IMR-90 (cell line): Measurements from ENCODE around the gene CASZ1. TPM values are rescaled to one million over a fixed set of nuclear protein-coding genes. Genes with fewer than 3 reads are reported as not detected.
A peak's percentile ranks its signal among the peaks of the same experiment; 100 is the strongest.

Source experiments
- ATAC-seq: fragments of 200-7000 bp; cut with Tn5 transposase; 2 replicates; pipeline ENCODE4 v1.9.1; 2020; ENCODE audit warnings: low read depth, mild to moderate bottlenecking, moderate library complexity
- BruUV-seq: library from RNA; stranded (reverse); fragments of 400-500 nt; replicated peaks from 2 replicates; lab custom pipeline; 2021; lab: Mats Ljungman, UMichigan
- CTCF ChIA-PET: fragments of 300-600 bp; formaldehyde crosslinking; extraction: SDS; loops from one replicate; lab custom pipeline; 2021; ENCODE audit warnings: antibody characterized with exemption; lab: Yijun Ruan, JAX
- POLR2A ChIA-PET: fragments of 300-600 bp; sonication (Branson Sonifier 250); formaldehyde crosslinking; loops from one replicate; lab custom pipeline; 2022; ENCODE audit warnings: antibody characterized with exemption; ENCODE audit not compliant: unreplicated experiment; lab: Charles Lee
- DNase-seq: peaks from one replicate; pipeline ENCODE4 v3.0.0; 2013
- H2AFZ ChIP-seq: replicated peaks from 2 replicates; pipeline ENCODE3; 2013; ENCODE audit warnings: low read length, mild to moderate bottlenecking; ENCODE audit not compliant: poor library complexity
- H2AK5ac ChIP-seq: 2 replicates; pipeline ENCODE4 v1.6.1; 2013; ENCODE audit warnings: low read depth, low read length, inconsistent platforms
- H2AK9ac ChIP-seq: replicated peaks from 2 replicates; pipeline ENCODE3; 2013; ENCODE audit warnings: mild to moderate bottlenecking, low read depth, low read length, moderate library complexity; ENCODE audit not compliant: poor library complexity
- H2BK120ac ChIP-seq: 2 replicates; pipeline ENCODE4 v1.6.1; 2013; ENCODE audit warnings: low read depth, low read length, inconsistent platforms
- H2BK15ac ChIP-seq: 3 replicates; pipeline ENCODE4 v1.6.1; 2013; ENCODE audit warnings: low read depth, low read length, inconsistent platforms
- H2BK20ac ChIP-seq: 2 replicates; pipeline ENCODE4 v1.6.1; 2013; ENCODE audit warnings: low read depth, mild to moderate bottlenecking, inconsistent platforms, low read length, moderate library complexity
- H2BK5ac ChIP-seq: 2 replicates; pipeline ENCODE4 v1.6.1; 2013; ENCODE audit warnings: mild to moderate bottlenecking, low read depth, low read length, inconsistent platforms; ENCODE audit not compliant: poor library complexity, severe bottlenecking
- H3K14ac ChIP-seq: replicated peaks from 2 replicates; pipeline ENCODE4 v1.6.1; 2013; ENCODE audit warnings: low read depth, low read length, inconsistent platforms
- H3K18ac ChIP-seq: 2 replicates; pipeline ENCODE4 v1.6.1; 2013; ENCODE audit warnings: low read depth, low read length, control low read depth
- H3K23ac ChIP-seq: 2 replicates; pipeline ENCODE4 v1.6.1; 2013; ENCODE audit warnings: low read depth, low read length, inconsistent platforms
- H3K27ac ChIP-seq: 2 replicates; pipeline ENCODE4 v1.5.1; 2013; ENCODE audit warnings: mild to moderate bottlenecking, control low read depth, low read length; ENCODE audit not compliant: insufficient read depth
- H3K27me3 ChIP-seq: 2 replicates; pipeline ENCODE4 v1.6.1; 2013; ENCODE audit warnings: low read length; ENCODE audit not compliant: control insufficient read depth, insufficient read depth
- H3K36me3 ChIP-seq: 2 replicates; pipeline ENCODE4 v1.6.1; 2013; ENCODE audit warnings: low read length, mixed read lengths; ENCODE audit not compliant: control insufficient read depth, insufficient read depth
- H3K4ac ChIP-seq: 2 replicates; pipeline ENCODE4 v1.6.1; 2013; ENCODE audit warnings: low read depth, low read length, inconsistent platforms
- H3K4me1 ChIP-seq: 2 replicates; pipeline ENCODE4 v1.6.1; 2013; ENCODE audit warnings: low read length, mixed read lengths; ENCODE audit not compliant: control insufficient read depth, insufficient read depth
- H3K4me2 ChIP-seq: 2 replicates; pipeline ENCODE4 v1.6.1; 2013; ENCODE audit warnings: low read depth, mild to moderate bottlenecking, control low read depth, low read length, moderate library complexity
- H3K4me3 ChIP-seq: 2 replicates; pipeline ENCODE4 v1.5.1; 2013; ENCODE audit warnings: low read depth, mild to moderate bottlenecking, control low read depth, low read length, moderate library complexity; ENCODE audit not compliant: insufficient read depth
- H3K56ac ChIP-seq: 2 replicates; pipeline ENCODE4 v1.6.1; 2013; ENCODE audit warnings: low read length, inconsistent platforms; ENCODE audit not compliant: insufficient read depth; ENCODE audit errors: extremely low read depth
- H3K79me1 ChIP-seq, 2 experiments: 2 replicates each; pipeline ENCODE4 v1.6.1; 2013; ENCODE audit warnings: low read length in 2 of 2, inconsistent platforms in 1 of 2, low read depth in 1 of 2
- H3K9ac ChIP-seq: 2 replicates; pipeline ENCODE4 v1.6.1; 2013; ENCODE audit warnings: low read depth, low read length, control low read depth
- H3K9me1 ChIP-seq: 2 replicates; pipeline ENCODE4 v1.6.1; 2013; ENCODE audit warnings: low read length, inconsistent platforms; ENCODE audit not compliant: insufficient read depth
- H3K9me3 ChIP-seq: 2 replicates; pipeline ENCODE4 v1.6.1; 2013; ENCODE audit warnings: low read length; ENCODE audit not compliant: control insufficient read depth, insufficient read depth
- H4K20me1 ChIP-seq: 2 replicates; pipeline ENCODE4 v1.6.1; 2013; ENCODE audit warnings: low read length, inconsistent platforms; ENCODE audit not compliant: insufficient read depth
- H4K5ac ChIP-seq: 2 replicates; pipeline ENCODE4 v1.6.1; 2013; ENCODE audit warnings: mild to moderate bottlenecking, low read depth, low read length, control low read depth
- H4K8ac ChIP-seq, 2 experiments: 2 replicates each; pipeline ENCODE4 v1.6.1; 2013; ENCODE audit warnings: low read depth in 2 of 2, low read length in 2 of 2, control low read depth in 1 of 2, inconsistent platforms in 1 of 2
- H4K91ac ChIP-seq: 2 replicates; pipeline ENCODE4 v1.6.1; 2013; ENCODE audit warnings: low read depth, low read length, inconsistent platforms; ENCODE audit not compliant: insufficient read depth
- BHLHE40 ChIP-seq: fragments of 150-350 bp; IDR thresholded peaks from 2 replicates; pipeline ENCODE4 v1.6.1; 2016; ENCODE audit warnings: mild to moderate bottlenecking, low read depth, low read length
- CEBPB ChIP-seq: IDR thresholded peaks from 2 replicates; pipeline ENCODE4 v1.6.1; 2012; ENCODE audit warnings: low read depth, low read length, improper control_type of control experiment
- CHD1 ChIP-seq: IDR thresholded peaks from 2 replicates; pipeline ENCODE4 v1.6.1; 2012; ENCODE audit warnings: low read depth, low read length, improper control_type of control experiment
- FOS ChIP-seq: fragments of 150-350 bp; IDR thresholded peaks from 2 replicates; pipeline ENCODE4 v1.6.1; 2016; ENCODE audit warnings: low read depth, low read length
- MAFK ChIP-seq: IDR thresholded peaks from 2 replicates; pipeline ENCODE4 v1.6.1; 2012; ENCODE audit warnings: low read depth, low read length, improper control_type of control experiment
- MAZ ChIP-seq: IDR thresholded peaks from 2 replicates; pipeline ENCODE4 v1.6.1; 2012; ENCODE audit warnings: low read depth, mild to moderate bottlenecking, low read length, improper control_type of control experiment, moderate library complexity, borderline replicate concordance
- MXI1 ChIP-seq: IDR thresholded peaks from 2 replicates; pipeline ENCODE4 v1.6.1; 2012; ENCODE audit warnings: low read depth, mild to moderate bottlenecking, low read length, moderate library complexity, borderline replicate concordance
- POLR2A ChIP-seq: IDR thresholded peaks from 2 replicates; pipeline ENCODE4 v1.6.1; 2012; ENCODE audit warnings: mild to moderate bottlenecking, low read depth, low read length
- RAD21 ChIP-seq: IDR thresholded peaks from 2 replicates; pipeline ENCODE4 v1.6.1; 2012; ENCODE audit warnings: low read length, improper control_type of control experiment
- RCOR1 ChIP-seq: IDR thresholded peaks from 2 replicates; pipeline ENCODE4 v1.6.1; 2012; ENCODE audit warnings: mild to moderate bottlenecking, low read length, improper control_type of control experiment; ENCODE audit not compliant: insufficient replicate concordance
- RFX5 ChIP-seq: IDR thresholded peaks from 2 replicates; pipeline ENCODE4 v1.8.0; 2012; ENCODE audit warnings: low read depth, mild to moderate bottlenecking, low read length, moderate library complexity
- SMC3 ChIP-seq: fragments of 150-350 bp; IDR thresholded peaks from 2 replicates; pipeline ENCODE4 v1.6.1; 2016; ENCODE audit warnings: low read depth, mild to moderate bottlenecking, antibody characterized with exemption, low read length, moderate library complexity
- WGBS, 2 experiments: methylation state at CpG; one replicate each; pipeline versions ENCODE4 v1.1.5 to v1.1.7; 2013; ENCODE audit warnings: missing lambda C conversion rate in 2 of 2; ENCODE audit not compliant: insufficient read length in 1 of 2; ENCODE audit errors: extremely low coverage in 2 of 2; 5-methylcytosine and 5-hydroxymethylcytosine counted together
- dilution Hi-C: fragments of 300-500 bp; cut with HindIII; formaldehyde crosslinking; loops from one replicate; pipeline ENCODE4 v1.14.3; 2018; ENCODE audit warnings: low sequenced_read_pairs; ENCODE audit not compliant: unreplicated experiment
- in situ Hi-C: fragments of 300-500 bp; cut with MboI; formaldehyde crosslinking; loops from 3 replicates; pipeline ENCODE4 v1.14.3; 2019; ENCODE audit warnings: low sequenced_read_pairs, inconsistent platforms, mixed read lengths
- intact Hi-C: fragments of 100-400 bp; cut with micrococcal nuclease; formaldehyde crosslinking; loops from 2 replicates; pipeline ENCODE4 v1.10.0; 2022
- polyA plus RNA-seq, 3 experiments: library from polyadenylated mRNA; depleted of rRNA; stranded (reverse); fragments of >200 nt; gene quantifications; 2 replicates each; pipeline ENCODE4 v1.2.3, GENCODE V29; 2012; ENCODE audit warnings: low replicate concordance in 1 of 3
- total RNA-seq: library from RNA; depleted of rRNA; stranded (reverse); fragments of >200 nt; gene quantifications from 2 replicates; pipeline ENCODE4 v1.2.3, GENCODE V29; 2012
- TF ChIP-seq, protein P1 (sequence below): fragments of 150-350 bp; IDR thresholded peaks from 2 replicates; pipeline ENCODE4 v1.6.1; 2017; ENCODE audit warnings: mild to moderate bottlenecking, antibody characterized with exemption, low read length, low read depth
- TF ChIP-seq, protein P2 (sequence below): conservative IDR thresholded peaks from 2 replicates; pipeline ENCODE4 v1.5.1; 2012; ENCODE audit warnings: mild to moderate bottlenecking, low read depth, low read length, improper control_type of control experiment
- TF ChIP-seq, protein P3 (sequence below): fragments of 150-350 bp; IDR thresholded peaks from 2 replicates; pipeline ENCODE4 v1.6.1; 2016; ENCODE audit warnings: low read depth, mild to moderate bottlenecking, low read length, moderate library complexity, borderline replicate concordance

The CASZ1 gene
- total and polyA plus RNA-seq, 2 of the 4 experiments (the other 2 are of a cell fraction), result 0.18 to 0.24 TPM

DNA sequence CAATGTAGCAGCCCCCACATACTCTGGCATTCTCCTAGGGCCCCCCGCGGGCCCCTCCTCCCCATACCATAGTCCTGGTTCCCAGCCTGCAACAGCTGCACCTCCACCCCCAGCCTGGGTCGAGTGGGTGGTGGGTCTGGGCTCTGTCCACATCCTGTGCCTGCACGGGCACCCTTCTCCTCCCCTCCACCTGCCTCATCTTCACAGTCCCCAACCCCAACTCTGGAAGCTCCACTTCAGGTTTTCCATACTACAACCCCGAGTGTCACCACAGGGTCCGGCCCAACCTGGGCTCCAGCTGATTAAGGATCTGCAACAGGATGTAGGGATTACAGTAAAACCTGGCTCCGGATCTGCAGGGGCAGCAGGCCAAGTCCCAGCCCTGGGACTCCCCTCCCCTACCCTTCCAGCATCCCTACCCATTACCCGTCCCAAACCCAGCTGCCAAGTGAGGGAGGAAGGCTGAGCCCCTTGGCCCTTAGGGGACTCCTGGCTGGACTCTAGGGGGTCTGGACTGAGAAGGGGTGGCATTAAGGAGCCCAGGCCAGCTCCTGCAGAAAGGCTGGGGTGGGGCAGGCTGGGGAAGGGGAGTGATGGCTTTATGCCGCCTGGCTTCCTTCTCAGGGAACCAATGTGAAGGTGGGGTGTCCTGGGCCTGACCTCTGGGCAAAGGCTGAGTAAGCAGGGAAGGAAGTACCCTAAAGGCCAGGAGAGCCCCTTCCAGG is 116.8 kb downstream of the CASZ1 start:
- Histone ChIP-seq H3K9me3 (no peaks in the 10 kb centered on the region), H3K27me3 (peaks cover 5% of the 10 kb centered on the region; the same call in 1 of the 2 replicates), H3K9ac (no peak overlapping the region), H3K23ac (no peak overlapping the region), H2BK15ac (no peak overlapping the region), H3K56ac (no peak overlapping the region), H4K5ac (no peak overlapping the region), H3K79me1 (no peaks in the 10 kb centered on the region), H2BK20ac (no peak overlapping the region), H3K18ac (no peak overlapping the region), H3K9me1 (no peaks in the 10 kb centered on the region), H3K4me1 (peaks cover 3% of the 10 kb centered on the region; the same call in 1 of the 2 replicates), H3K4me3 (no peak overlapping the region), H4K91ac (no peak overlapping the region), H3K27ac (no peak overlapping the region), H2AK9ac (no peak overlapping the region), H2BK5ac (no peak overlapping the region), H2AK5ac (no peak overlapping the region), H2BK120ac (no peak overlapping the region), H3K4ac (no peak overlapping the region), H3K14ac (no peak overlapping the region), H3K36me3 (no peaks in the 10 kb centered on the region), H2AFZ (no peak overlapping the region), H3K4me2 (no peak overlapping the region), H4K8ac (no peak overlapping the region), H4K20me1 (no peaks in the 10 kb centered on the region)
- intact Hi-C loops (no loop called here), dilution Hi-C loops (no loop called here), in situ Hi-C loops (no loop called here)
- ChIA-PET CTCF (no interaction called here), POLR2A (no interaction called here)
- TF ChIP-seq FOS, result no peak
- TF ChIP-seq RCOR1, result no peak
- TF ChIP-seq, protein P1, sequence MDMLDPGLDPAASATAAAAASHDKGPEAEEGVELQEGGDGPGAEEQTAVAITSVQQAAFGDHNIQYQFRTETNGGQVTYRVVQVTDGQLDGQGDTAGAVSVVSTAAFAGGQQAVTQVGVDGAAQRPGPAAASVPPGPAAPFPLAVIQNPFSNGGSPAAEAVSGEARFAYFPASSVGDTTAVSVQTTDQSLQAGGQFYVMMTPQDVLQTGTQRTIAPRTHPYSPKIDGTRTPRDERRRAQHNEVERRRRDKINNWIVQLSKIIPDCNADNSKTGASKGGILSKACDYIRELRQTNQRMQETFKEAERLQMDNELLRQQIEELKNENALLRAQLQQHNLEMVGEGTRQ, result no peak
- TF ChIP-seq SMC3, result no peak
- no peak for TF ChIP-seq CHD1
- no peak for TF ChIP-seq BHLHE40
- no peak for TF ChIP-seq CEBPB
- no peak for TF ChIP-seq RFX5
- no peak for TF ChIP-seq POLR2A
- TF ChIP-seq MAZ, result no peak
- no peak for TF ChIP-seq MAFK
- TF ChIP-seq, protein P2, sequence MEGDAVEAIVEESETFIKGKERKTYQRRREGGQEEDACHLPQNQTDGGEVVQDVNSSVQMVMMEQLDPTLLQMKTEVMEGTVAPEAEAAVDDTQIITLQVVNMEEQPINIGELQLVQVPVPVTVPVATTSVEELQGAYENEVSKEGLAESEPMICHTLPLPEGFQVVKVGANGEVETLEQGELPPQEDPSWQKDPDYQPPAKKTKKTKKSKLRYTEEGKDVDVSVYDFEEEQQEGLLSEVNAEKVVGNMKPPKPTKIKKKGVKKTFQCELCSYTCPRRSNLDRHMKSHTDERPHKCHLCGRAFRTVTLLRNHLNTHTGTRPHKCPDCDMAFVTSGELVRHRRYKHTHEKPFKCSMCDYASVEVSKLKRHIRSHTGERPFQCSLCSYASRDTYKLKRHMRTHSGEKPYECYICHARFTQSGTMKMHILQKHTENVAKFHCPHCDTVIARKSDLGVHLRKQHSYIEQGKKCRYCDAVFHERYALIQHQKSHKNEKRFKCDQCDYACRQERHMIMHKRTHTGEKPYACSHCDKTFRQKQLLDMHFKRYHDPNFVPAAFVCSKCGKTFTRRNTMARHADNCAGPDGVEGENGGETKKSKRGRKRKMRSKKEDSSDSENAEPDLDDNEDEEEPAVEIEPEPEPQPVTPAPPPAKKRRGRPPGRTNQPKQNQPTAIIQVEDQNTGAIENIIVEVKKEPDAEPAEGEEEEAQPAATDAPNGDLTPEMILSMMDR, result no peak
- TF ChIP-seq MXI1, result no peak
- TF ChIP-seq, protein P3, sequence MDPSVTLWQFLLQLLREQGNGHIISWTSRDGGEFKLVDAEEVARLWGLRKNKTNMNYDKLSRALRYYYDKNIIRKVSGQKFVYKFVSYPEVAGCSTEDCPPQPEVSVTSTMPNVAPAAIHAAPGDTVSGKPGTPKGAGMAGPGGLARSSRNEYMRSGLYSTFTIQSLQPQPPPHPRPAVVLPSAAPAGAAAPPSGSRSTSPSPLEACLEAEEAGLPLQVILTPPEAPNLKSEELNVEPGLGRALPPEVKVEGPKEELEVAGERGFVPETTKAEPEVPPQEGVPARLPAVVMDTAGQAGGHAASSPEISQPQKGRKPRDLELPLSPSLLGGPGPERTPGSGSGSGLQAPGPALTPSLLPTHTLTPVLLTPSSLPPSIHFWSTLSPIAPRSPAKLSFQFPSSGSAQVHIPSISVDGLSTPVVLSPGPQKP, result no peak
- TF ChIP-seq RAD21, result no peak
- ATAC-seq (no peak), DNase-seq (peak; percentile 62)
- 17% methylated on average over 2 of the region's 9 CpGs; no CpG with 5 or more reads in 1 of the 2 experiments for WGBS, 2 experiments
- no TSS peak for BruUV-seq
